Measurements from ENCODE around the gene TSPEAR. TPM values are rescaled to one million over a fixed set of nuclear protein-coding genes. Genes with fewer than 3 reads are reported as not detected.

The TSPEAR gene
- total RNA-seq, 1 donor from 2014 or later: 0.34 TPM

DNA sequence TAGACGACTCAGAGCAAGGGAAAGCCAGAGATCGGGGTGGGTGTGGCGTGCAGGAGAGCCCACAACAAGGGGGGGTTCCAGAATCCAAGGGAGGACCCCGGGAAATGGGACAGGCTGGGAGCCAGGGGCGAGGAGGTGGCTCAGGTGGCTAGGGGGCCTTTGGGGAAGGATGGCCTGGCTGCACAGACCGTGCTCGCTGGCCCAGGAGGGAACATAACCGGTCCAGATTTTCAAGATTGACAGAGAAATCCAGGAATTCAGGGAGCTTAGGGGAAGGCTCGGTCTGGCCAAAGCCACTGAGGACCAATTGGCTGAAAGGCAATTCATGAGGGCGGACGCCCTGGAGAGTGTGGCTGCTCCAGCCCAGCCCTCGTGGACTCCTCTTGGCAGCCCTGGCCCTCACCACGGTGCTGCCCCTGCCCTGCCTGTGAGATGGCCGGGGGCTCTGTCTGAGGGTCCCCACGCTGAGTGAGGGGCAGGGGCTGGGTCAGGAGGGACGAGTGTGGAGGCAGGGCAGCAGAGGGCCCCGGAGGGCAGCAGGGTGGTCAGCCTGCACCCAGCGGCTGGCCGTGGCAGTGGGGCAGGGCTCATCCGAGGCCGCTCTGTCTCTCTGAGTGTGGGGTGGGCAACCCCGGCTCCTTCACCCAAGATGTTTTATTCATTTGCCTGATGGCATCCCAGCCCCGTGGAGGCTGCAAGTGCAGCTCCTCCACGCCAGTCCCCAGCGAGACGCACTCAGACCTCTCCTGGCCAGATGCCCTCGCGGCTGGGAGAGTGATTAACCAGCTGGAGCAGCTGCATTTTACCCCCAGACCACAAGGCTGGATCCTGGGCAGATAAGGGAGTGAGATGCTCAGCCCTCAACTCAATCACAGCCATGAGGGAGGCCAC, 261.7 kb downstream of the TSPEAR start:
- H3K4me1 Mint-ChIP-seq (ENCODE audit: unreplicated experiment): peaks cover 6% of the 10 kb centered on the region
- TF ChIP-seq, protein P1, sequence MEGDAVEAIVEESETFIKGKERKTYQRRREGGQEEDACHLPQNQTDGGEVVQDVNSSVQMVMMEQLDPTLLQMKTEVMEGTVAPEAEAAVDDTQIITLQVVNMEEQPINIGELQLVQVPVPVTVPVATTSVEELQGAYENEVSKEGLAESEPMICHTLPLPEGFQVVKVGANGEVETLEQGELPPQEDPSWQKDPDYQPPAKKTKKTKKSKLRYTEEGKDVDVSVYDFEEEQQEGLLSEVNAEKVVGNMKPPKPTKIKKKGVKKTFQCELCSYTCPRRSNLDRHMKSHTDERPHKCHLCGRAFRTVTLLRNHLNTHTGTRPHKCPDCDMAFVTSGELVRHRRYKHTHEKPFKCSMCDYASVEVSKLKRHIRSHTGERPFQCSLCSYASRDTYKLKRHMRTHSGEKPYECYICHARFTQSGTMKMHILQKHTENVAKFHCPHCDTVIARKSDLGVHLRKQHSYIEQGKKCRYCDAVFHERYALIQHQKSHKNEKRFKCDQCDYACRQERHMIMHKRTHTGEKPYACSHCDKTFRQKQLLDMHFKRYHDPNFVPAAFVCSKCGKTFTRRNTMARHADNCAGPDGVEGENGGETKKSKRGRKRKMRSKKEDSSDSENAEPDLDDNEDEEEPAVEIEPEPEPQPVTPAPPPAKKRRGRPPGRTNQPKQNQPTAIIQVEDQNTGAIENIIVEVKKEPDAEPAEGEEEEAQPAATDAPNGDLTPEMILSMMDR (conservative IDR thresholded peaks at IDR 0.05): no peak
- H3K36me3 Mint-ChIP-seq: no peaks in the 10 kb centered on the region
- no peak for DNase-seq (ENCODE audit: extremely low spot score, unreplicated experiment)
- H3K4me3 Mint-ChIP-seq: no peak overlapping the region
- no peak overlapping the region for H3K27ac Mint-ChIP-seq
- H3K9me3 Mint-ChIP-seq: no peaks in the 10 kb centered on the region
- peaks cover 18% of the 10 kb centered on the region for H3K27me3 Mint-ChIP-seq

DNA sequence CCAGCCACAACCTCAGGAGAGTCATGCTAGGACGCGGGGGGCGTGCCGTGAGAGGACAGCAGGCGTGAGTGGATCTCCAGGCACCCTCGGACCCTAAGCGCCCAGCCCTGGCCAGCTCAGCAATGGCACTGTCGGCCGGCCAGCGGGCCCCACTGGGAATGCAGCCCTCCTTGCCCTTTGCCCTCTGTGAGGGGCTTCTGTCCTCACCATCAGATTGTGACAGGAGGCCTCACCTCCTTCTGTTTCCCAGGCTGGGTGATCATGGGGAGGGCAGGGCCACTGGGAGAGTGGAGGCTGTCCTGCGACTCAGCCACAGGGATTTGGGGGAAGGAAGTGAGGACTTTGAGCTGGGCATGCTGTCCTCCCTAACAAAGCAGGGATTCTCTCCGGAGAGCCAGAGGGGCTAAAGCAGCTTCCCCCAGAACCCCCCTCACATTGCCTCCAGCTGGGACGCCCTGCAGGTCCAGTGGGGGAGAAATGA, 262.7 kb downstream of the TSPEAR start:
- H3K36me3 Mint-ChIP-seq: no peaks in the 10 kb centered on the region
- no peak overlapping the region for H3K4me3 Mint-ChIP-seq
- H3K9me3 Mint-ChIP-seq: no peaks in the 10 kb centered on the region
- peaks cover 18% of the 10 kb centered on the region for H3K27me3 Mint-ChIP-seq
- TF ChIP-seq, protein P1 (conservative IDR thresholded peaks at IDR 0.05): no peak
- H3K27ac Mint-ChIP-seq: no peak overlapping the region
- H3K4me1 Mint-ChIP-seq (ENCODE audit: unreplicated experiment): peaks cover 6% of the 10 kb centered on the region
- DNase-seq (ENCODE audit: extremely low spot score, unreplicated experiment): no peak

Other genes with a start within 250 kb of the TSPEAR start
- not detected in 2 replicates for gene KRTAP10-1, start 171.4 kb downstream of the TSPEAR start, total RNA-seq (ENCODE audit: low replicate concordance)
- gene KRTAP10-2, start 160.1 kb downstream of the TSPEAR start, total RNA-seq (ENCODE audit: low replicate concordance): not detected in 2 replicates
- gene KRTAP10-3, start 152.8 kb downstream of the TSPEAR start, total RNA-seq (ENCODE audit: low replicate concordance): not detected in 2 replicates
- gene KRTAP10-4, start 137.8 kb downstream of the TSPEAR start, total RNA-seq (ENCODE audit: low replicate concordance): not detected in 2 replicates
- not detected in 2 replicates for gene KRTAP10-5, start 131.0 kb downstream of the TSPEAR start, total RNA-seq (ENCODE audit: low replicate concordance)
- gene KRTAP10-6, start 119.1 kb downstream of the TSPEAR start, total RNA-seq (ENCODE audit: low replicate concordance): not detected in 2 replicates
- not detected in 2 replicates for gene KRTAP10-7, start 111.0 kb downstream of the TSPEAR start, total RNA-seq (ENCODE audit: low replicate concordance)
- not detected in 2 replicates for gene KRTAP10-8, start 99.5 kb downstream of the TSPEAR start, total RNA-seq (ENCODE audit: low replicate concordance)
- not detected in 2 replicates for gene KRTAP10-9, start 84.5 kb downstream of the TSPEAR start, total RNA-seq (ENCODE audit: low replicate concordance)
- gene KRTAP10-10, start 74.2 kb downstream of the TSPEAR start, total RNA-seq (ENCODE audit: low replicate concordance): not detected in 2 replicates
- gene KRTAP10-11, start 65.2 kb downstream of the TSPEAR start, total RNA-seq (ENCODE audit: low replicate concordance): not detected in 2 replicates
- gene KRTAP12-4, start 56.9 kb downstream of the TSPEAR start, total RNA-seq (ENCODE audit: low replicate concordance): not detected in 2 replicates
- not detected in 2 replicates for gene KRTAP12-3, start 53.6 kb downstream of the TSPEAR start, total RNA-seq (ENCODE audit: low replicate concordance)
- not detected in 2 replicates for gene KRTAP12-2, start 44.6 kb downstream of the TSPEAR start, total RNA-seq (ENCODE audit: low replicate concordance)
- not detected in 2 replicates for gene KRTAP12-1, start 29.4 kb downstream of the TSPEAR start, total RNA-seq (ENCODE audit: low replicate concordance)
- gene KRTAP10-12, start 14.4 kb downstream of the TSPEAR start, total RNA-seq (ENCODE audit: low replicate concordance): not detected in 2 replicates
- 75.6 and 92.4 TPM in 2 replicates for gene UBE2G2, start 90.2 kb upstream of the TSPEAR start, total RNA-seq (ENCODE audit: low replicate concordance)
- gene SUMO3, start 106.5 kb upstream of the TSPEAR start, total RNA-seq (ENCODE audit: low replicate concordance): 61.0 and 81.2 TPM in 2 replicates
- 168 and 195 TPM in 2 replicates for gene PTTG1IP, start 162.1 kb upstream of the TSPEAR start, total RNA-seq (ENCODE audit: low replicate concordance)
- 0.36 and 0.80 TPM in 2 replicates for gene ITGB2, start 209.3 kb upstream of the TSPEAR start, total RNA-seq (ENCODE audit: low replicate concordance)
- 25.6 and 33.3 TPM in 2 replicates for gene SLX9, start 228.5 kb upstream of the TSPEAR start, total RNA-seq (ENCODE audit: low replicate concordance)

Data from type B pancreatic cell (in vitro differentiated cells).